ENCODE measurements around the gene RC3H1.

GRCh38 chr1:173884701-173885100 lies 137.5 kb downstream of the RC3H1 start:
- TF ChIP-seq FOXO4 (CRISPR knock-in tag; IDR thresholded peaks at IDR 0.05) (no peak), TFAM (CRISPR knock-in tag; conservative IDR thresholded peaks at IDR 0.05) (no peak), GTF2F1 (IDR thresholded peaks at IDR 0.05; ENCODE audit: low read depth, low read length) (no peak), CTCF (IDR thresholded peaks at IDR 0.05 in 2 of 3, conservative IDR thresholded peaks at IDR 0.05 in 1 of 3; ENCODE audit: insufficient read depth in 2 of 3, low read depth in 1 of 3, low read length in 3 of 3) (no peak), NUFIP1 (IDR thresholded peaks at IDR 0.05; ENCODE audit: partially characterized antibody) (no peak), GATAD2B (IDR thresholded peaks at IDR 0.05; ENCODE audit: borderline replicate concordance) (no peak), NFYB (IDR thresholded peaks at IDR 0.05; ENCODE audit: extremely low read depth, insufficient read length) (no peak), XRCC5 (IDR thresholded peaks at IDR 0.05; ENCODE audit: low read depth, low read length) (no peak), USF2 (CRISPR knock-in tag; IDR thresholded peaks at IDR 0.05) (no peak), ZBTB49 (CRISPR knock-in tag; IDR thresholded peaks at IDR 0.05; ENCODE audit: borderline replicate concordance) (no peak), ZNF184 (CRISPR knock-in tag; IDR thresholded peaks at IDR 0.05) (no peak), STAT5A (IDR thresholded peaks at IDR 0.05; ENCODE audit: borderline replicate concordance, low read length) (no peak), ZNF584 (CRISPR knock-in tag; IDR thresholded peaks at IDR 0.05; ENCODE audit: low read depth) (no peak), FOSL1 (tag; conservative IDR thresholded peaks at IDR 0.05) (no peak)

Data from K562 (cell line).